ENCODE data around the gene RPL14. TPM values are rescaled to one million over a fixed set of nuclear protein-coding genes. Genes with fewer than 3 reads are reported as not detected.

RPL14 gene
- total RNA-seq, 2 donors from 2014 or later = 1,691 to 2,241 TPM

GRCh38 chr3:40417845-40418543 lies 39.1 kb upstream of the RPL14 start:
- Mint-ChIP-seq H3K27me3 (ENCODE audit: insufficient read depth) (peaks cover 16% of the 10 kb centered on the region), H3K9me3 (no peaks in the 10 kb centered on the region), H3K4me3 (no peak overlapping the region), H3K4me1 (peaks cover 3% of the 10 kb centered on the region), H3K36me3 (ENCODE audit: low read depth) (no peaks in the 10 kb centered on the region), H3K27ac (no peak overlapping the region)
- no peak overlapping the region for H3K27ac ChIP-seq (ENCODE audit: low read depth, low read length)
- H3K4me3 ChIP-seq (ENCODE audit: low read length) = no peak overlapping the region
- TF ChIP-seq CTCF (conservative IDR thresholded peaks at IDR 0.05) = no peak
- DNase-seq = no peak
- no peaks in the 10 kb centered on the region for H3K9me3 ChIP-seq (ENCODE audit: control insufficient read depth, low read length)
- H3K27me3 ChIP-seq (ENCODE audit: control insufficient read depth, insufficient read depth, low read length, poor library complexity, severe bottlenecking) = peaks cover 5% of the 10 kb centered on the region
- no peaks in the 10 kb centered on the region for H3K36me3 ChIP-seq (ENCODE audit: control insufficient read depth, insufficient read depth, low read length)
- H3K4me1 ChIP-seq (ENCODE audit: control insufficient read depth, insufficient read depth, low read length) = no peaks in the 10 kb centered on the region
- WGBS, 2 experiments (ENCODE audit: insufficient coverage in 1 of 2, insufficient read length in 1 of 2) = 100% methylated on average over 1 of the region's 2 CpGs; no CpG with 5 or more reads in 1 of the 2 experiments
- no peak overlapping the region for H3K9ac ChIP-seq (ENCODE audit: extremely low read depth, low read length, poor library complexity, severe bottlenecking)

- DNase-seq = no peak
- Mint-ChIP-seq H3K9me3 (no peaks in the 10 kb centered on the region), H3K4me3 (no peak overlapping the region), H3K27me3 (ENCODE audit: insufficient read depth) (peaks cover 2% of the 10 kb centered on the region), H3K4me1 (no peaks in the 10 kb centered on the region), H3K27ac (no peak overlapping the region), H3K36me3 (ENCODE audit: low read depth) (no peaks in the 10 kb centered on the region)
- TF ChIP-seq CTCF (conservative IDR thresholded peaks at IDR 0.05) = no peak
- no peak overlapping the region for H3K4me3 ChIP-seq (ENCODE audit: low read length)
- H3K36me3 ChIP-seq (ENCODE audit: control insufficient read depth, insufficient read depth, low read length) = no peaks in the 10 kb centered on the region
- H3K4me1 ChIP-seq (ENCODE audit: control insufficient read depth, insufficient read depth, low read length) = no peaks in the 10 kb centered on the region
- H3K9me3 ChIP-seq (ENCODE audit: control insufficient read depth, low read length) = no peaks in the 10 kb centered on the region
- WGBS, 2 experiments (ENCODE audit: insufficient coverage in 1 of 2, insufficient read length in 1 of 2) = 86 to 100% methylated on average over 1 of the region's 1 CpG
- H3K27me3 ChIP-seq (ENCODE audit: control insufficient read depth, insufficient read depth, low read length, poor library complexity, severe bottlenecking) = no peaks in the 10 kb centered on the region
- no peak overlapping the region for H3K27ac ChIP-seq (ENCODE audit: low read depth, low read length)
- H3K9ac ChIP-seq (ENCODE audit: extremely low read depth, low read length, poor library complexity, severe bottlenecking) = no peak overlapping the region
Measured at GRCh38 chr3:40422861-40423260, 34.3 kb upstream of the RPL14 start.

GRCh38 chr3:40427045-40427669 lies 30.0 kb upstream of the RPL14 start:
- no peak overlapping the region for H3K27ac ChIP-seq (ENCODE audit: low read depth, low read length)
- H3K27ac Mint-ChIP-seq = no peak overlapping the region
- 88 to 94% methylated on average over 7 to 8 of the region's 8 CpGs for WGBS, 2 experiments (ENCODE audit: insufficient coverage in 1 of 2, insufficient read length in 1 of 2)

More at GRCh38 chr3:40427045-40427669, 30.0 kb upstream of the RPL14 start:
- no peaks in the 10 kb centered on the region for H3K9me3 Mint-ChIP-seq
- H3K9ac ChIP-seq (ENCODE audit: extremely low read depth, low read length, poor library complexity, severe bottlenecking) = no peak overlapping the region
- TF ChIP-seq CTCF (conservative IDR thresholded peaks at IDR 0.05) = no peak
- no peaks in the 10 kb centered on the region for H3K36me3 Mint-ChIP-seq (ENCODE audit: low read depth)
- H3K4me1 ChIP-seq (ENCODE audit: control insufficient read depth, insufficient read depth, low read length) = no peaks in the 10 kb centered on the region
- no peak overlapping the region for H3K4me3 Mint-ChIP-seq
- no peak for DNase-seq
- no peaks in the 10 kb centered on the region for H3K27me3 Mint-ChIP-seq (ENCODE audit: insufficient read depth)
- no peaks in the 10 kb centered on the region for H3K27me3 ChIP-seq (ENCODE audit: control insufficient read depth, insufficient read depth, low read length, poor library complexity, severe bottlenecking)
- no peaks in the 10 kb centered on the region for H3K4me1 Mint-ChIP-seq
- no peaks in the 10 kb centered on the region for H3K9me3 ChIP-seq (ENCODE audit: control insufficient read depth, low read length)
- H3K36me3 ChIP-seq (ENCODE audit: control insufficient read depth, insufficient read depth, low read length) = no peaks in the 10 kb centered on the region
- no peak overlapping the region for H3K4me3 ChIP-seq (ENCODE audit: low read length)

Data from endodermal cell (in vitro differentiated cells).